AG04450 (cell line): ENCODE data around the gene CHCHD3. TPM values are rescaled to one million over a fixed set of nuclear protein-coding genes. Genes with fewer than 3 reads are reported as not detected.
"Not testable (repeated sequence)": the region's sequence is repeated elsewhere in the genome, so short reads cannot be mapped to it uniquely, and the experiment has no call there.

Experiments
- CTCF ChIA-PET: fragments of 300-600, 350-600 bp; formaldehyde crosslinking; extraction: SDS; loops from one replicate; lab custom pipeline; 2022; ENCODE audit warnings: antibody characterized with exemption, inconsistent platforms; lab: Charles Lee
- POLR2A ChIA-PET: fragments of 350-600 bp; formaldehyde crosslinking; extraction: SDS; loops from one replicate; lab custom pipeline; 2021; ENCODE audit warnings: antibody characterized with exemption, inconsistent platforms; lab: Yijun Ruan, JAX
- DNase-seq: peaks from one replicate; pipeline ENCODE4 v3.0.0-alpha.2; 2011; ENCODE audit warnings: low read depth, low spot score
- H3K27ac ChIP-seq: one replicate; pipeline ENCODE4 v1.5.1; 2012; ENCODE audit warnings: low read depth, low read length, control low read depth
- H3K27me3 ChIP-seq: one replicate; pipeline ENCODE4 v1.6.0; 2012; ENCODE audit warnings: low read length; ENCODE audit not compliant: control insufficient read depth, insufficient read depth
- H3K4me3 ChIP-seq: 2 replicates; pipeline ENCODE4 v1.5.1; 2011; ENCODE audit warnings: mild to moderate bottlenecking, low read depth, low read length, control low read depth
- H3K9me3 ChIP-seq: 2 replicates; pipeline ENCODE4 v1.5.1; 2012; ENCODE audit warnings: low read length; ENCODE audit not compliant: control insufficient read depth, insufficient read depth
- CTCF ChIP-seq: IDR thresholded peaks from 2 replicates; pipeline ENCODE4 v1.5.1; 2011; ENCODE audit warnings: low read depth, low read length, control low read depth, inconsistent platforms
- polyA plus RNA-seq: library from polyadenylated mRNA; depleted of rRNA; stranded (reverse); fragments of >200 nt; gene quantifications from 2 replicates; pipeline ENCODE4 v1.2.3, GENCODE V29; 2011

CHCHD3 gene
- polyA plus RNA-seq, 1 experiment = 77.8 TPM

- TF ChIP-seq CTCF = no peak
- no peaks in the 10 kb centered on the region for H3K9me3 ChIP-seq
- H3K4me3 ChIP-seq = no peak overlapping the region
- no peak overlapping the region for H3K27ac ChIP-seq
- ChIA-PET CTCF (no interaction called here), POLR2A (no interaction called here)
- no peaks in the 10 kb centered on the region for H3K27me3 ChIP-seq
- DNase-seq = no peak
Measured at GRCh38 chr7:132904209-132904608, 177.7 kb downstream of the CHCHD3 start.

- H3K4me3 ChIP-seq, CTCF ChIA-PET, H3K27me3 ChIP-seq, H3K9me3 ChIP-seq, H3K27ac ChIP-seq, DNase-seq, POLR2A ChIA-PET: not testable (repeated sequence)
Measured at GRCh38 chr7:132902294-132902693, 179.6 kb downstream of the CHCHD3 start.

DNA sequence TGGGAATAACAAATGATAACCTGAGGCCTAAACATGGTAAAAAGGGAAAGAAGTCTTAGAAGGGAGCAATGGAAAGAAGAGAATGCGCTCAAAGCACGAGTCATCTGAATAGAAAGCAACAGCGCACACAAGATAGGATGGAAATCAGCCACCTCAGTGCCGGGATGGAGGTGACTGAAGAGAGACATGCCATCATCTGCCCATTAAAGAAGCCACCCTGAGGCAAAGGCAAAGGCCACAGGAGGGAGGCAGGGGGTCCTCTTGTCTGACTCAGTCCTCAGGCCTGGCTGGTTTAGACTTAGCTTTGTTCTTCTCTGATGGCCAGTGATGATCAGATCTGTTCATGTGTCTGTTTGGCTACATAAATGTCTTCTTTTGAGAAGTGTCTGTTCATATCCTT lies 180.6 kb downstream of the CHCHD3 start:
- Histone ChIP-seq H3K27ac (no peak overlapping the region), H3K27me3 (no peaks in the 10 kb centered on the region), H3K9me3 (no peaks in the 10 kb centered on the region; the same call in 1 of the 2 replicates), H3K4me3 (no peak overlapping the region)
- POLR2A ChIA-PET = no interaction called here
- DNase-seq = no peak
- CTCF ChIA-PET = no interaction called here
- no peak for TF ChIP-seq CTCF

- Histone ChIP-seq H3K27ac (no peak overlapping the region), H3K4me3 (no peak overlapping the region), H3K27me3 (no peaks in the 10 kb centered on the region), H3K9me3 (no peaks in the 10 kb centered on the region; the same call in 1 of the 2 replicates)
- DNase-seq = no peak
- TF ChIP-seq CTCF = no peak
- POLR2A ChIA-PET = no interaction called here
- CTCF ChIA-PET = interaction anchor here (0.6 kb wide), 1 partner anchor 920 kb away, joined by 3 read pairs; no protein-coding TSS in a partner anchor
Measured at GRCh38 chr7:132899833-132900232, 182.1 kb downstream of the CHCHD3 start.

GRCh38 chr7:132898641-132899175 lies 183.2 kb downstream of the CHCHD3 start:
- H3K27me3 ChIP-seq, H3K9me3 ChIP-seq, H3K4me3 ChIP-seq, H3K27ac ChIP-seq, DNase-seq, CTCF ChIA-PET, POLR2A ChIA-PET: not testable (repeated sequence)

DNA sequence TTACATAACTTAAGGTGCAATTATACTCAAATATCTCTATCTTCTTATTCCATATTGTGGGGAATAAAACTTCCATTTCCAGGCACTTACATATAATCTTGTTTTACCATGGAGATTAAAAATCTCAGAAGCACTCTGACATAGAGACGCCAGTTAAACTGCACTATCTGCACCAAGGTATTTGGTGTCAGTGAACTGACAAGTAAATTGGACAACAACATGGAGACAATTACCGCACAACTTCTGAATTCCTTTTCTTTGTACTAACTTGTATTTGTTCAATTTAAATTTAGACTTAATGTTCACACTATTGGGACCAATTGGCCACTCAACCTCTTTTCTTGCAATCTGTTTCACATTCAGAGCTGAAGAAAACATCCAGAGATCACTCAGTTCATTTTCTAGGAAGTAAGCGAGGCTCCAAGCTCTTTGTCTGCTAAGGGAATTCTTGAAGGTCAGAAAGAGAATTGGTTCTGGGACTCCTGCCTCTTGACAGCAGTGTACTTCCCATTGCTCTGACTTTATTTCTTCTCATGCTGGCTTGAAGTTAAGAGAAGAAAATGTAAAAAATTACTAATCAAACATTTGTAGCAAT lies 184.7 kb downstream of the CHCHD3 start:
- ChIA-PET POLR2A (no interaction called here), CTCF (no interaction called here)

More for the DNA sequence above, 184.7 kb downstream of the CHCHD3 start:
- no peaks in the 10 kb centered on the region for H3K27me3 ChIP-seq
- no peak for DNase-seq
- no peak for TF ChIP-seq CTCF
- no peak overlapping the region for H3K27ac ChIP-seq
- peaks cover 3% of the 10 kb centered on the region; the same call in 1 of the 2 replicates for H3K9me3 ChIP-seq
- no peak overlapping the region for H3K4me3 ChIP-seq
